NOMO-1 treated with dmso at 0.1 percent for 144 hours (cell line): Measurements from ENCODE around the gene MRPS7.
"Not testable (repeated sequence)": the region's sequence is repeated elsewhere in the genome, so short reads cannot be mapped to it uniquely, and the experiment has no call there.

Experiments used
- DNase-seq: peaks from one replicate; lab custom pipeline; 2025; ENCODE audit not compliant: unreplicated experiment; lab: John Stamatoyannopoulos, UW

Gene MRPS7

DNA sequence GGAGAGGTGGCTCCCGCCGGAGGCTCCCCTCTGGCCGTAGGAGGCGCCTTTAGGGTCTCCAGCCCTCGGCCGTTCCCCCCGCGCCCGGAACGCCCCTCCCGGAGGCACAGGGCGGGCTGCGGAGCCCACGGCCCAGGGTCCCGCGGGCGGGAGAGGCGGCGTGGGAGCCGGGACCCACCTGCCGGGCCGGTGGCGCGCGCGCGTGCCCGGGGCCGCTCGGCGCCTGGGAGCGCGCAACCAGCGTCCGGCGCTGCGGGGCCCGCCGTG is 9.2 kb downstream of the MRPS7 start, which contains the start of gene MIF4GD:
MIF4GD (minus strand) TSS at position 266 of the 267 bp plus-strand sequence. CDS start 1,036 bp downstream, outside the sequence.
- DNase-seq = no peak

- DNase-seq = peak; percentile 68
These were observed 9.7 kb downstream of the MRPS7 start for GRCh38 chr17:75271233-75271954.

GRCh38 chr17:75271955-75272847 is 10.5 kb downstream of the MRPS7 start:
- DNase-seq = no peak

GRCh38 chr17:75272848-75273184 is 11.1 kb downstream of the MRPS7 start:
- DNase-seq = no peak

GRCh38 chr17:75273977-75274708 is 12.5 kb downstream of the MRPS7 start:
- DNase-seq = no peak

GRCh38 chr17:75277664-75278071 is 16.0 kb downstream of the MRPS7 start:
- DNase-seq = no peak

DNA sequence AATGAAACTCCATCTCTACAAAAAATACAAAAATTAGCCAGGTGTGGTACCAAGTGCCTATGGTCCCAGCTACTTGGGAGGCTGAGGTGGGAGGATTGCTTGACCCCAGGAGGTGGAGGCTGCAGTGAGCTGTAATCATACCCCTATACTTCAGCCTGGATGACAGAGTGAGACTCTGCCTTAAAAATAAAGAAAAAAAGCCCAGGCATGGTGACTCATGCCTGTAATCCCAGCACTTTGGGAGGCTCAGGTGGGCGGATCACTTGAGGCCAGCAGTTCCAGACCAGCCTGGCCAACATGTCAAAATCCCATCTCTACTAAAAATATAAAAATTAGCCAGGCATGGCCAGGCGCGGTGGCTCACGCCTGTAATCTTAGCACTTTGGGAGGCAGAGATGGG is 18.5 kb downstream of the MRPS7 start:
- DNase-seq = not testable (repeated sequence)

DNA sequence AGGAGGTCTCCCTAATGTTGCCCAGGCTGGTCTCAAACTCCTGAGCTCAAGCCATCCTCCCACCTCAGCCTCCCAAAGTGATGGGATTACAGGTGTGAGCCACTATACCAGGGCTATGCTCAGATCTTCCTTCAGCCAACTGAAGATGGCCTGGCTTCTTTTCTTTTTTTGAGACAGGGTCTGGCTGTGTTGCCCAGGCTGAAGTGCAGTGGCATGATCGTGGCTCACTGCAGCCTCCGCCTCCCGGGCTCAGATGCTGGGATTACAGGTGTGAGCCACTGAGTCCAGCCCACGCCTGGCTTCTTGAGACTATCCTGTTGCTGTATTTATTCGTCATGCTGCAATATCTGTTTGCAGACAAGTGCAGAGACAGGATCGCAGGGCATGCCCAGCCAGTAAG is 23.4 kb downstream of the MRPS7 start:
- DNase-seq = no peak

- no peak for DNase-seq
These were observed 25.5 kb downstream of the MRPS7 start for GRCh38 chr17:75287221-75287620.

GRCh38 chr17:75288359-75288758 is 26.7 kb downstream of the MRPS7 start:
- DNase-seq = no peak

- peak; percentile 31 for DNase-seq
These were observed 27.1 kb downstream of the MRPS7 start for GRCh38 chr17:75288770-75289114.

DNA sequence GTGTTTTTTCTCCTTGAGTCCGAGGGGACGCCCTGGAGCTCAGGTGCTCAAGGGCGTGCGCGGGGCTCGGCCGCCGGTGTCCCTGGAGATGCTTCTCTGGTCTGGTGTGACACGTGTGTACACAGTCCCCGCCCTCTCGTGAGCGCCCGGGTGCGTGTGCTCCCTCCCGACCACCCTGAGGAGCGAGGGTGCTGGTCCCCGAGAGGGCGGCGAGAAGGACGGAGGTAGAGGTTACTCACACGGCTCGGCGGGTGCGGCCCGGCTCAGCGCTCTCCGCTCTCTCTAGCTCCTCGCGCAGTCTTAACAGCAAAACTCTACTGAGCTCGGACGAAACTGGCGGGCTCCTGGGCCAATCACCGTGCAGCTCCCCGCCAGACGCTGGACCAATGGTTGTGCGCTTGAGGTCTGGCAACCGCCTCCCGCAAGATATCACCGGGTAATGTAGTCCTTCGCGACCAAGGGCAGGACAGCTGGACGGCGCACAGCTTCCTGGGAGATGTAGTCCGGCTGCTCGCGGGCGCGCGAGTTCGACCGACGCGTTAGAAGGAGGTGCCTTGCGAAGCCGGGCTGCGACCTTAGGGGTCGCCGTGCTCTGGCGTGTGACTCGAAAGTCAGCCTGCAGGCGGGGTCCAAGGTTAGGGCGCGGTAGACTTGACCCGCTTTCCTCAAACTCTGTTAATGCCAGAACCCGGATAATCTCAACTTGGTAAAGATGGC is 27.6 kb downstream of the MRPS7 start, which contains the start of gene SLC25A19:
SLC25A19 (minus strand) TSS at position 319 of the 717 bp plus-strand sequence. CDS start 2,669 bp downstream, outside the sequence.
- peak; percentile 99 for DNase-seq

- peak; percentile 82 for DNase-seq
These were observed 28.2 kb downstream of the MRPS7 start for GRCh38 chr17:75289832-75290337.

DNA sequence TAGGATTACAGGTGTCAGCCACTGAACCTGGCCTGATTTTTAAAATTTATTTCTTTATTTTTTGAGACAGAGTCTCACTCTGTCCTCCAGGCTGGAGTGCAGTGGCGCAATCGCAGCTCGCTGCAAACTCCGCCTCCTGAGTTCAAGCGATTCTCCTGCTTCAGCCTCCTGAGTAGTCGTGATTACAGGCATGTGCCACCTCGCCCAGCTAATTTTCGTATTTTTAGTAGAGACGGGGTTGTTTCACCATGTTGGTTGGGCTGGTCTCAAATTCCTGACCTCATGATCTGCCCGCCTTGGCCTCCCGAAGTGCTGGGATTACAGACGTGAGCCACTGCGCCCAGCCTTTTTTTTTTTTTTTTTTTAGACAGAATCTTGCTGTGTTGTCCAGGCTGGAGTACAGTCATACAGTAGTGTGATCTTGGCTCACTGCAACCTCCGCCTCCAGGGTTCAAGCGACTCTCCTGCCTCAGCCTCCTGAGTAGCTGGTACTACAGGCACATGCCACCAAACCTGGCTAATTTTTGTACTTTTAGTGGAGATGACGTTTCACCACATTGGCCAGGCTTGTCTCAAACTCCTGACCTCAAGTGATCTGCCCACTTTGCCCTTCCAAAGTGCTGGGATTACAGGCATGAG is 31.2 kb downstream of the MRPS7 start:
- not testable (repeated sequence) for DNase-seq

DNA sequence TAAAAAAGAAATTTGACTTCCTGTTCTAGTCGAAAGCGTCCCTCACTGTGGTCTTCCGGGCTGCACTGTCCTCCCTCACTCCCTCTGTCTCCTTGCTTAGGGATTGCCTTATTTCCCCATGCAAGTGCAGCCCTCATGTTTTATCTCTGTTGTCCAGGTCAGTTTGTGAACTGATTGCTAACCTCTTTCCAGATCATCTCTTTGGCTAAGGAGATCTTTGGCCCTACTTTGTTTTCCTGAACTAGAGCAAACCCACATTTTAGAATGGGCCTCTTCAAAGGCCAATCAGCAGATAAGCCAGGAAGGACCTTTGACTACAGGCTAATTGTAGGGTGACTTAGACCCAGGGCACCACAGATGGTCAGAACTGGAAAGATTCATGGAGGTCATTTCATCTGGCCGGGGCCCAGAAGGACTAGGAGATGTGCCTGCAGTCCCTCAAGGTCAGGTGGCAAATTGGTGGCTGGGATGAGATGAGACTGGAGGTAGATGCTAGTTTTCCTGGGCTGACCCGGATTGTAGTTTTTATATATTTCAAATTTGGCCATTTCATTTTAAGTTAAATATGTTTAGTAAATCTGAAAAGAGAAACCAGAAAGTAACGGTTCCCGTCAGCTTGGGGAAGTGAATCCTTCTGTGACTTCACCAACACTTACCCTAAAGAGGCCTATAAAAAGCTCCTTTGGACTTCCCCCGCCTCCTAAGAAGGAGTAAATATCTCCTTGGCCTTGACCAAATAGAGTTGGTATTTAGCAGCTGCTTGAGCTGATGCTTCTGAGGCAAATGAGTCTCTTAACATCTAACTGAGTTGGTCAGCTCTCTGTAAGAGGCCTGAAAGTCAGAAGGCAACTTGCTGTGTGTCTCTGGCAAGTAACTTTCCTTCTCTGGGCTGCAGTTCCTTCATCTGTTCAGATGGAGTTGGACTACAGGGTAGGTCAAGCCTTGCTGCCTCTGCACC is 33.8 kb downstream of the MRPS7 start:
- DNase-seq = peak; percentile 56

GRCh38 chr17:75300280-75300679 is 38.6 kb downstream of the MRPS7 start:
- DNase-seq = no peak

DNA sequence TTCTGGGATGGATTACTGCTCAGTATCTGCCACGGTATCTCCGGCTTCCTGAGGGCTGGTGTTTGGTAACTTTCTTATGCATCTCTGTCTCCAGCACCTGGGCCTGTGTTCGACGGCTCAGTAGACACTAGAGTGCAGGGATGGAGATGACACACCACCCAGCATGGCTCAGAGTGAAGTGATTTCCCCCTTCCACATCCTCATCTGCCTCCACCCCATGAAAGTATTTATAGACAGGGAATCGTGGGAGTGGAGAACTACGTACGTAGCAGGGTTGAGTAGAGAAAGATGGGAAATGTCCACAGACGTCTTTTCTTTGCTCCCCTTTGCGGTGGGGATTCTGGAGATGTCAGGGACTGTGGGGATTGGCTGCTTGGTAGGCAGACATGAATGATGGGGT is 39.4 kb downstream of the MRPS7 start:
- no peak for DNase-seq

DNA sequence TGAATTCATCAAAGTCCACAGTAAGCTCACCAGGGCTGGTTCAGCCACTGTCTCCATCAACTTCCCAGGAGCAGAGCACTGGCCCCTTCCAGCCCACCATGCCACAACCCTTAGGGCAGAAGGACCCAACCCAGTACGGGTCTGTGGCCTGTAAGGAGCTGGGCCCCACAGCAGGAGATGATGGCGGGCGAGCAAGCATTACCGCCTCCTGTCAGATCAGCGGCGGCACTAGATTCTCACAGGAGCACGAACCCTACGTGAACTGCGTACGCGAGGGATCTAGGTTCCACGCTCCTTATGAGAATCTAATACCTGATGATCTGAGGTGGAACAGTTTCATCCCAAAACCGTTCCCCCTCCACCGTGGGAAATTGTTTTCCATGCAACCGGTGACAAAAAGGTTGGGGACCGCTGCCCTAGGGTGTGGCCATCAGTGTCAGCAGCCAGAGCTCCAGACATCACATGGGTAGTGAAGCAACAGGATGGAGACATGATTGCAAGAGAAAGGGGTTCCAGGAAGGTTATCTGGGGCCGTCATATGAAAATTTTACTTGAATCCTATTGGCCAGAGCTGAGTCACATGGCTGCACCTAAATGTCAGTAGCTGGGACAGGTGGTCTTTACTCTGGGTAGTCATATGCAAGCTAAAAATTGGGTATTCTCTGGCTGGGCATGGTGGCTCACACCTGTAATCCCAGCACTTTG is 40.0 kb downstream of the MRPS7 start:
- DNase-seq = no peak
